ENCODE data around the gene HNRNPF.

DNA sequence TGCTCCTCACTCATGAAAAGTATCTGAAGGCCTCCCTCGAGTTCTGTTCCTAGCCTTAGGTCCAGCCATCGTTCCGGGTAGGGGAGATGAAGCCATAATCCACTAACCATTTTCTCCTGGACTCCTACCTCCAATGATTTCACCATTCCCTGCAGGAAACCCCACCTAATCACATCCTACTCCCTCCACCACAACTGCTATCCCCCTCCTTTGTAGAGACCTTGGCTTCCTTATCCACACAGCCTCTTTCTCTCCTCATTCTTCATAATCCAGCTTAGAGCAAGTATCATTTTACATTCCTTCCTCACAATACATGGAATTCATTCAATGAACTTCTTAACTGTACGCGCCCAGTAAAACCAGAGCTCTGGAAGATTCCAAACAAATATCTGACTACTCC, 18.7 kb downstream of the HNRNPF start:
- TF ChIP-seq, protein P1, sequence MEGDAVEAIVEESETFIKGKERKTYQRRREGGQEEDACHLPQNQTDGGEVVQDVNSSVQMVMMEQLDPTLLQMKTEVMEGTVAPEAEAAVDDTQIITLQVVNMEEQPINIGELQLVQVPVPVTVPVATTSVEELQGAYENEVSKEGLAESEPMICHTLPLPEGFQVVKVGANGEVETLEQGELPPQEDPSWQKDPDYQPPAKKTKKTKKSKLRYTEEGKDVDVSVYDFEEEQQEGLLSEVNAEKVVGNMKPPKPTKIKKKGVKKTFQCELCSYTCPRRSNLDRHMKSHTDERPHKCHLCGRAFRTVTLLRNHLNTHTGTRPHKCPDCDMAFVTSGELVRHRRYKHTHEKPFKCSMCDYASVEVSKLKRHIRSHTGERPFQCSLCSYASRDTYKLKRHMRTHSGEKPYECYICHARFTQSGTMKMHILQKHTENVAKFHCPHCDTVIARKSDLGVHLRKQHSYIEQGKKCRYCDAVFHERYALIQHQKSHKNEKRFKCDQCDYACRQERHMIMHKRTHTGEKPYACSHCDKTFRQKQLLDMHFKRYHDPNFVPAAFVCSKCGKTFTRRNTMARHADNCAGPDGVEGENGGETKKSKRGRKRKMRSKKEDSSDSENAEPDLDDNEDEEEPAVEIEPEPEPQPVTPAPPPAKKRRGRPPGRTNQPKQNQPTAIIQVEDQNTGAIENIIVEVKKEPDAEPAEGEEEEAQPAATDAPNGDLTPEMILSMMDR (conservative IDR thresholded peaks at IDR 0.05; ENCODE audit: low read length): no peak
- no peak for TF ChIP-seq EZH2phosphoT487 (IDR thresholded peaks at IDR 0.05; ENCODE audit: borderline replicate concordance, low read depth, low read length)
